Left cardiac atrium (tissue), 4 donors: ENCODE measurements around the gene ARHGAP15. TPM values are rescaled to one million over a fixed set of nuclear protein-coding genes. Genes with fewer than 3 reads are reported as not detected.
A peak's percentile ranks its signal among the peaks of the same experiment; 100 is the strongest.

Experiments
- ATAC-seq, 2 donors: fragments of 200-7000 bp; cut with Tn5 transposase; one replicate each; pipeline ENCODE4 v1.9.1; 2020; ENCODE audit warnings: mild to moderate bottlenecking in 2 of 2, moderate library complexity in 2 of 2
- DNase-seq: peaks from one replicate; pipeline ENCODE4 v3.0.0-alpha.2; 2020
- intact Hi-C, 2 donors: fragments of 100-400 bp; cut with DNase I; formaldehyde crosslinking; loops; one replicate each; pipeline versions ENCODE4 v1.14.1 to v1.15.1; 2022 to 2023
- total RNA-seq, 2 donors: library from RNA; stranded (reverse); fragmentation: NEBNext Ultra II Directional; extraction: Animal tissue kit (Norgen Biotek cat#: 25700); gene quantifications; one replicate each; pipeline ENCODE4 v1.2.1, GENCODE V29; 2021
- donor health status: DM: no; HTN: yes; CAD: no.
- donor health status: DM: no; HTN: yes; CAD: no; lungs with severe emphysema.
- donor health status: DM: yes; HTN: yes; CAD: no.
- donor health status: Dilated cardiomyopathy.

Gene ARHGAP15
- total RNA-seq, 2 donors from 2014 or later: 7.2 to 8.7 TPM

DNA sequence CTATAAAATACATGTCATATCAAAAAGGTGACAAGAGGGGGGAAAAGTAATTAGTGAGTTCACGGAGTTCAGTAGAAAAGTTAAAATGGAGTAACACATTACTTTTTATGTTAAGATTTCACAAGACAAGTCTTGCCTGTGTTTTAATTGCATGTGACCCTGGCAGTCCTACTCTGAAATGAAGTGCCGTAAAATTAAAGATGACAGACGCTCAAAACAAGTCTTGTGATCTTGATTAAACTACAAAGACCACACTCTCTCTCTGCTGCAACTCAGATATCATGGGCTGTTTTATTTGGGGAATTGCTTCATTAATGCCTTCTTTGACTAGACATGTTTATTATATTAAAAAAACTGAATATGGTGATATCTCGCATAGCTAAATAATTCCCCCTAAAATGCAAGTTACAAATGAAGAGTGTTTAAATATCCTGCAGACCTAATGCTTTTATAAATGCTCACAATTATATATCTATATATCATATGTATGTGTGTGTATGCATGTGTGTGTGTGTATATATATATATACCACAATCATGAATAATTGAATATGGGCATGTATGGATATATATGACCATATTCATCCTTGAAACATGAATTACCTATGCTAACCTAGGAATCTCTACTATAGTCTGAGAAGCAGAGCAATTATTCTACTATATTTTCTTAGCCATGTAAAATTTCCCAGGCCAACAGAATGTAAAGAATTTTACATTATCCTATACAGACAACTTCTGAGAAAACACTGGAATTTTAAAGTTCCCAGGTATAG lies 647.5 kb downstream of the ARHGAP15 start:
- ATAC-seq (no peak), DNase-seq (no peak)
- intact Hi-C loops: no loop called here

- DNase-seq: no peak
- ATAC-seq: no peak
- intact Hi-C loops: no loop called here
Observed at GRCh38 chr2:143779021-143779420, 649.8 kb downstream of the ARHGAP15 start.

DNA sequence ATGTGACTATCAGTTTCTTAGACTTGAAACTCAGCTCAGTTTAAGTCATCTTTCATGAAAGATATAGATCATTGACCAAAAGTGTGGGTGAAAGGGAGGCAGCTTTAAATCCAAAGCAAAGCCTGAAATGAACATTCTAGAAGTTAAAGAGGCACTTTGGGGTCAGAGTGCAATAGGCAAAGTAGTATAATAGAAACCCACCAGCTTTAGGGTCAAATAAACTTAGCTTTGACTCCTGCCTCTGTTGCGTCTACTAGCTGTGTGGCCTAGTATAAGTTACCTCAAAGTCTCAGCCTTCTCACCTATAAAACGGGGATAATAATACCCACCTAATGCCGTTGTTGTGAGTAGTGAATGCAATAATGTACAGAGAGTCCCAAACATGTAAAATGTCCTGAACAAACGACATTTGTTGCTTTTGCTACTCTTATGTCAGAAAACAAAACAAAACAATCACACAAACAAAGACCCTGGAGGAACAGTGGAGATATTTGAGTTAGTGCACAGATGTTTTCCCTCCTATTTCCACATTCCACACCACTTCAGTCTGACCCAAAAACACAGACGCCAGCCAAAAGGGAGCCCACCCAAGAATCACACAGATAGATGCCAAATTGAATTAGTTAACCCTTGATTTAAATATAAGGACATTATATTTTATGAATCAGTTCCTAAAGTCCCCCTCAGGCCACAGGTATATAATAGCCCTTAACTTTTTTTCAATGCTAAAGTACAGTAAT lies 657.0 kb downstream of the ARHGAP15 start:
- intact Hi-C loops: no loop called here
- no peak for DNase-seq
- ATAC-seq: no peak

- no peak for DNase-seq
- ATAC-seq: no peak
- intact Hi-C loops: no loop called here
Observed at GRCh38 chr2:143787674-143788073, 658.5 kb downstream of the ARHGAP15 start.

GRCh38 chr2:143792602-143793001 lies 663.4 kb downstream of the ARHGAP15 start:
- ATAC-seq: no peak
- no peak for DNase-seq
- intact Hi-C loops: no loop called here

DNA sequence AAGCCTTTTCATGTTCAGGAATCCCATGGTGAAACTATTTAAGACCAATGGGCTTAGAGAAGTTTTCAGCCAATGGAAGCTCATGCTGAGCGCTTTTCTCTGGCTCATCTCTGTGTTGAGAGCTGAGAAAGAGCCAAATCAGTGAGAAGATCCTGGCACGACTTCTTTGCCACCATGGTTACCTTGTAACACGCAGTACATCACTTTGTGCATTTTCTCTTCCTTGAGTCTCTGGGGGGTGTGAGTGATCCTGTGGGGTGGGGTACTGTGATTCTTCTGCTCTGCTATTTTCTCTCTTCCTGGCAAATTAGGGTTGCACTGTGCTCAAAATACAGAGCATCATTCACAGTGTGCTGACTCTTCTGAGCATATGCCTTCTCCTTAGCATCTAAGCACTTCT lies 664.2 kb downstream of the ARHGAP15 start:
- ATAC-seq: no peak
- DNase-seq: no peak
- intact Hi-C loops: no loop called here

GRCh38 chr2:143796051-143796450 lies 666.8 kb downstream of the ARHGAP15 start:
- DNase-seq: no peak
- intact Hi-C loops: no loop called here
- no peak for ATAC-seq

GRCh38 chr2:143801561-143801960 lies 672.3 kb downstream of the ARHGAP15 start:
- DNase-seq (no peak), ATAC-seq (no peak)
- intact Hi-C loops: no loop called here

DNA sequence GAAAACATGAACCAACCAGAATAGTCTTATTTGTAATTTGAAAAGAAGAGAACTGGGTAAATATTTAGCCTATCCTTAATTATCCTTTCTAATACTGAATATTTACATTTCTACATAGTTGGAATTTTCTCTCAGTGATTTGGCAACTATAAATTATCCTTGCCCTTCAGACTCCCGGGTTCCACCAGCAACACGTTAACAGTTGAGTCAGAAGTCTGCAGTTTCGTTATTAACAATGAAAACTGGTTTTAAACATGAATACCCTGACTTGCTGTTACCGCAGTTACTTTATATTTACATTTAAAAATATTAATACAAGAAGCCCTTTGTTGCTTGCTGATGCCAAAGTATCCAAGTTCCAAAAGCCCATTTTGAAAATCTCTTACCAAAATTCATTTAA lies 673.0 kb downstream of the ARHGAP15 start:
- intact Hi-C loops: no loop called here
- DNase-seq: no peak
- no peak for ATAC-seq

- intact Hi-C loops: no loop called here
- DNase-seq: no peak
- ATAC-seq: no peak
Observed at GRCh38 chr2:143802871-143803650, 673.8 kb downstream of the ARHGAP15 start.

GRCh38 chr2:143803936-143804335 lies 674.7 kb downstream of the ARHGAP15 start:
- intact Hi-C loops: no loop called here
- DNase-seq (no peak), ATAC-seq (no peak)

GRCh38 chr2:143805666-143806065 lies 676.4 kb downstream of the ARHGAP15 start:
- intact Hi-C loops: no loop called here
- DNase-seq (no peak), ATAC-seq (no peak)

GRCh38 chr2:143807192-143807591 lies 678.0 kb downstream of the ARHGAP15 start:
- ATAC-seq: no peak
- no peak for DNase-seq
- intact Hi-C loops: no loop called here

GRCh38 chr2:143807671-143808070 lies 678.5 kb downstream of the ARHGAP15 start:
- peak; percentile 24 for DNase-seq
- ATAC-seq: peak in 1 of 2 donors; percentile 85
- intact Hi-C loops: no loop called here

- intact Hi-C loops: no loop called here
- DNase-seq: no peak
- no peak for ATAC-seq
Observed at GRCh38 chr2:143808166-143808565, 678.9 kb downstream of the ARHGAP15 start.

DNA sequence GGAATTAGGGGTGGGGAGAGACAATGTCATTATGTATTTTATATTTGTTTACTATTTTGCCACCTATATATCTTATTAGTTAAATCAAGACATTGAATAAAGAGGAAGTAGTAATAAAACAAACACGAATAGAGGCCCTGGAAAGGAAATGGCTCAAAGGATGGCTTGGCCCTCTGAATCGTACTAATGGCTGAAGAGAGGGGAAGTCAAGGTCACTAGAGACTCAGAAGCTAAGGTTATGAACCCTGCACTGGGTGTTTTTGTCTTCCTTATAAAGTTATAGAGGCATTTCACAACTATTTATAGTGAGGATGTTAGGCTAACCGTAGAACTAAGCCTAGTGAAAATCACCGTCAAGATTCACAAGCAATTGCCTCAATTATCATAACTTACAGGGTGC lies 685.9 kb downstream of the ARHGAP15 start:
- intact Hi-C loops: no loop called here

GRCh38 chr2:143816916-143817315 lies 687.7 kb downstream of the ARHGAP15 start:
- intact Hi-C loops: no loop called here
- DNase-seq: no peak
- no peak for ATAC-seq

More for the DNA sequence above, 685.9 kb downstream of the ARHGAP15 start:
- DNase-seq (no peak), ATAC-seq (no peak)
